ENCODE data around the gene LINC00305. TPM values are rescaled to one million over a fixed set of nuclear protein-coding genes. Genes with fewer than 3 reads are reported as not detected.

Gene LINC00305
- total RNA-seq, 2 experiments from 2014 or later, result not detected

DNA sequence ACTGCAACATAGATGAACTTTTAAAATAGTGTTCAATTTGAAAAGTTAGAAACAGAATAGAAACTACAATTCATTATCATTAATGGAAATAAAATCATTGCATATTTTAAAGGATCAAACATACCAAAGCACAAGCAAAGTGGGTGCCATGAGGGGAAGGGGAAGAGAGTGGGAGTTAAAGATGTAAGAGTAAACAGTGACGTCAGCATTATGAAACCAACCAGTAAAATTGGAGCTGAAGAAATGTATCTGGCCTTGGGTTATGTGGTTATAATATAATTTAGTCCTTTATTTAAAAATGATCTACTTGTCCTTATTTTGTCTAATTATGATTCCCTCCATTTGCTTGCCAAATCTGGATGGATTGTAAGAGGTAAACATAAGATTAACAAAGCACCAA is 6.0 kb downstream of the LINC00305 start:
- Mint-ChIP-seq H3K27ac (no peak overlapping the region), H3K9me3 (no peaks in the 10 kb centered on the region), H3K4me1 (no peaks in the 10 kb centered on the region), H3K36me3 (ENCODE audit: low read depth) (no peaks in the 10 kb centered on the region), H3K4me3 (no peak overlapping the region), H3K27me3 (no peaks in the 10 kb centered on the region)
- ChIA-PET POLR2A (no interaction called here), CTCF (no interaction called here)
- no peak for DNase-seq

DNA sequence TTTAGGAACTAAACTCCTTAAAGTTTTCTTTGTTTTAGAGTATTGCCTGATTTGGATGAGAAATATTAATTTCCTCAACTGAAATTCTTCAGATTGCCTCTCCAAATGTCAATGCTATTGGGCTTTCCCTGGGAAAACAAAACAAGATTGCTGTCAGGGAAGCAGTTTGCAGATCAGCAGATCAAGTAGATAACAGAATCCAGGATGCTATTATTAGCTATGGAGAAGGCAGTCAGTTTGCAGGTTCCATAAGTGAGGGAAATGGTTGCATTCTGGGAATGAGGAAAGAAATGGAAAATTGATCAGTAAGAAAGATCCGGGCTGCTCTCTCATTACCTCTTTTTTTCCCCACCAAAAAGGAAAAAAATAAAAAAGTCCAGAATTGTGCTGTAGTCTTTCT is 11.0 kb downstream of the LINC00305 start:
- Mint-ChIP-seq H3K9me3 (no peaks in the 10 kb centered on the region), H3K27me3 (no peaks in the 10 kb centered on the region), H3K4me3 (no peak overlapping the region), H3K27ac (no peak overlapping the region), H3K36me3 (ENCODE audit: low read depth) (no peaks in the 10 kb centered on the region), H3K4me1 (no peaks in the 10 kb centered on the region)
- DNase-seq, result no peak
- POLR2A ChIA-PET, result no interaction called here
- CTCF ChIA-PET, result no interaction called here

DNA sequence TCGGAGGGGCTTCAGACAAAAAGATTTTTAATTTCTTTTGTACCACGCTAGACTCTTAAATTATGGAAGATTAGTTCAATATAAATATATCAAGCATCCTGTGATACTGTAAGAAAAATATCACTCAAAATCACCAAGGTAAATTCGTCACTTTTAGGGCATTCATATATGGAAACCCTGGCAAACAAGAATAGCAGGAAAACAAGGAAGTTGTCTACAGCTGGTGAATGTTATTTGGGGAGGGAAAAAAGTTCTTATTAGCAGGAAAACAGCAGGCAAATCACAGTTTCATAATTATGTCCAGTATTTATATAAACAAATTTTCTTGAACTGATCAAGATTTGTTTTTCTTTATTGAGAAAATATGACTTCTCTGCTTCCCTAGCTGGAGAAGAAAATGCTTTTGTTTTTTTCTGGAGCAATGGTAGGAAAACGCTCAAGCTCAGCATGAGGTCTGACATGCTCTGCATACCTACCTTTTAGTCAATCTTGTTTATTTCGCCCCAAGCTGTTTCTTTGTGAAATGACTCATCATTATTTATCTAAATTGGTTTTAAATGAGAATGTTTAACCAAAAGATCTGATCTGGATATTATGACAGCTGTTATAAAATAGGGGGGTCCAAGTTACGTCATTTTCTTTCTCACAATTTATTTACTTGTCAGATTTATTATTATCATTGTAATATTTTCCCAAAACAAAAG is 14.7 kb downstream of the LINC00305 start:
- H3K9me3 Mint-ChIP-seq, result no peaks in the 10 kb centered on the region
- no peaks in the 10 kb centered on the region for H3K4me1 Mint-ChIP-seq
- CTCF ChIA-PET, result interaction anchor here (1.4 kb wide), 1 partner anchor 12 kb away, joined by 4 read pairs; no protein-coding TSS in a partner anchor
- H3K27ac Mint-ChIP-seq, result no peak overlapping the region
- no peak for DNase-seq
- no peak overlapping the region for H3K4me3 Mint-ChIP-seq
- H3K36me3 Mint-ChIP-seq (ENCODE audit: low read depth), result no peaks in the 10 kb centered on the region
- POLR2A ChIA-PET, result no interaction called here
- no peaks in the 10 kb centered on the region for H3K27me3 Mint-ChIP-seq

DNA sequence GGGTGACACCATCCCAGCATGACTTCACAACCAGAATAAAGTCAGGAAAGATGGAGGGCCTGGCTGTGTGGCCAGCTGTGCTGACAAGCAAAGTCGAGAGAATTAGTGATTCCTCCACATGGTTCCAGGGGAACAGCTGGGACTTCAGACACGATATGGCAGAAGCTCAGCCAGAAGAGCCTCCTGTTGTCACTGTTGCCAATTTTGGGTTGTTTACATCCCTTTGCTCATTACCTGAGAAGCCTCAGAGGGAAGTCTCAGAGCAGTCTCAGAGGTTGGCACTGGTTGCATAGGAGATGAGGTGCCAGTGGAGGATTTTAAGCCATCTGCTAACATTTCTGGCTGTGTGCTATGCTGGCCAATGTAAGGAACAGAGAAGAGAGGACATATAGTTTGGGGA is 16.0 kb downstream of the LINC00305 start:
- POLR2A ChIA-PET, result no interaction called here
- DNase-seq, result no peak
- Mint-ChIP-seq H3K4me1 (no peaks in the 10 kb centered on the region), H3K27me3 (no peaks in the 10 kb centered on the region), H3K9me3 (no peaks in the 10 kb centered on the region), H3K36me3 (ENCODE audit: low read depth) (no peaks in the 10 kb centered on the region), H3K4me3 (no peak overlapping the region), H3K27ac (no peak overlapping the region)
- CTCF ChIA-PET, result no interaction called here

DNA sequence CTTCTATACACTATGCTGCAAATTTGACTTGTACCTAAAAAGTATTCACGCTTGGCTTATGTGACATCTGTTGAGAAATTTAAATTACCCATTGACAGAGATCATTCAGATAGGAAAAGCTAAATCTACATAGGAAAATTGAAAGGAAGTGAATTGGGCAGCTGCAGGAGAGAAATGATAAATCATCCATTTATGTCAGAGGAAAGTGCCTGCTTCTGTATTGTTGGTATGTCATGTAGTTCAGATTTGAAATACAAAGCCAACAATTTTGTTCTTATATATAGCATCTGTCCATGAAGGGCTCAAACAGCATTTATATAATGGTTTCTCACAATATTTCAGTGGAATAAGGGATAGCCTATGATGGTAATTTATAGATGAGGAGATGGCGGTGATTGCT is 17.6 kb downstream of the LINC00305 start:
- Mint-ChIP-seq H3K27ac (no peak overlapping the region), H3K27me3 (no peaks in the 10 kb centered on the region), H3K9me3 (no peaks in the 10 kb centered on the region), H3K36me3 (ENCODE audit: low read depth) (no peaks in the 10 kb centered on the region), H3K4me1 (no peaks in the 10 kb centered on the region), H3K4me3 (no peak overlapping the region)
- ChIA-PET POLR2A (no interaction called here), CTCF (no interaction called here)
- DNase-seq, result no peak

DNA sequence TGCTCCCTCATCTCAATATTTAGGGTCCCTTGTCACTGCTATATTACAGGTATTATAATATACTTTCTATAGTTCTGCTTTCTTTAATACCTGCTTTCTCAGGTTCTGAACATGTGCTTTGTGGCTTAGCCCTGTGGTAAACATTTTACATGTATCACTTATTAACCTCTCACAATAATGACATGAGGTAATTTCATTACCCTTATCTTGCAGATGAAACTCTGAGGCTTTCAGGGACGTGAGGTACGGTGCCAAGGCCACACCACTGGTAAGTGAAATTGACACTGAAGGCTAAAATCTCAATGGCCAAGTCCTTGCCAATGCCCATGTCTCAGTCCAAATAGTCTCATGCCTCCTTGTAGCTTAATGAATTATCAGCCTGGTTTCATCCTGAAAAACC is 21.7 kb downstream of the LINC00305 start:
- H3K4me3 Mint-ChIP-seq, result no peak overlapping the region
- no peaks in the 10 kb centered on the region for H3K9me3 Mint-ChIP-seq
- no peak overlapping the region for H3K27ac Mint-ChIP-seq
- POLR2A ChIA-PET, result no interaction called here
- no peak for DNase-seq
- no peaks in the 10 kb centered on the region for H3K27me3 Mint-ChIP-seq
- H3K4me1 Mint-ChIP-seq, result no peaks in the 10 kb centered on the region
- H3K36me3 Mint-ChIP-seq (ENCODE audit: low read depth), result no peaks in the 10 kb centered on the region
- CTCF ChIA-PET, result no interaction called here

DNA sequence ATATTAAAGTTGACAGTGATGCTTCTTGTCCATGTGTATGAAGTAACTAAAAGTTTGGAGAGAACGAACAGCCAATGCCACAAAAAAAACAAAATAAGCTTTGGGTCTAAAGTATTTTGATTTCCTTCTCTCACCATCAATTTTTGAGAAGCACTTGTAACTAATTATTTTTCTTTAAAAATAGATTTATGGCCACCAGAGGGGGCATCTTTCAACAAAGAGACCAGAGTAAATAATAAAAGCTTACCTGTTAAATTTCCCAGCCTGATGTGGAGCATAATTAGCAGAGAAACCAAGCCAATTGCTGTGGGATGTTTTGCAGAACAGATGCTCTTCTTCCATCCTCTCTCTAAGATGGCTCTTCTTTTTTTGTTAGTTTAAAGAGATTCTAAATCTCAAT is 29.0 kb downstream of the LINC00305 start:
- ChIA-PET CTCF (no interaction called here), POLR2A (no interaction called here)
- H3K36me3 Mint-ChIP-seq (ENCODE audit: low read depth), result no peaks in the 10 kb centered on the region
- H3K9me3 Mint-ChIP-seq, result no peaks in the 10 kb centered on the region
- no peak overlapping the region for H3K4me3 Mint-ChIP-seq
- H3K27me3 Mint-ChIP-seq, result no peaks in the 10 kb centered on the region
- no peak for DNase-seq
- H3K4me1 Mint-ChIP-seq, result no peaks in the 10 kb centered on the region
- H3K27ac Mint-ChIP-seq, result no peak overlapping the region

DNA sequence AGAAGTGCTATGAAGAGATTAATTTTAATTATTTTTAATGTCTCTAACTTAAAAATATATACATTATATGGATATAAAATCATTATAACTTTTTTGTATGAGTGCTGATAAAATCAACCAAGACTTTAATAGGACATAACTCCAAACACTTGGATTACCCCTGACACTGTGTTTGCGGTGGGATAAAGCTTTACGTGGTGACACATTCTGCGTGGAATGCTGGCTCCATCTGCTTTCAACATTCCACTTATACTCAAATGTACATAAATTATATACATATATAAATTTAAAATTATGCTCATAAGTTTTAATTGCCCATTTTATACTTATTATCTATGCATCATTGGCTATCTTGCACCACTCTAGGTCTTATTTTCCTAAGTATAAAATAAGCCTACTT is 30.5 kb downstream of the LINC00305 start:
- ChIA-PET POLR2A (no interaction called here), CTCF (no interaction called here)
- H3K27me3 Mint-ChIP-seq, result no peaks in the 10 kb centered on the region
- no peak overlapping the region for H3K4me3 Mint-ChIP-seq
- no peak for DNase-seq
- no peaks in the 10 kb centered on the region for H3K9me3 Mint-ChIP-seq
- no peak overlapping the region for H3K27ac Mint-ChIP-seq
- no peaks in the 10 kb centered on the region for H3K4me1 Mint-ChIP-seq
- H3K36me3 Mint-ChIP-seq (ENCODE audit: low read depth), result no peaks in the 10 kb centered on the region

DNA sequence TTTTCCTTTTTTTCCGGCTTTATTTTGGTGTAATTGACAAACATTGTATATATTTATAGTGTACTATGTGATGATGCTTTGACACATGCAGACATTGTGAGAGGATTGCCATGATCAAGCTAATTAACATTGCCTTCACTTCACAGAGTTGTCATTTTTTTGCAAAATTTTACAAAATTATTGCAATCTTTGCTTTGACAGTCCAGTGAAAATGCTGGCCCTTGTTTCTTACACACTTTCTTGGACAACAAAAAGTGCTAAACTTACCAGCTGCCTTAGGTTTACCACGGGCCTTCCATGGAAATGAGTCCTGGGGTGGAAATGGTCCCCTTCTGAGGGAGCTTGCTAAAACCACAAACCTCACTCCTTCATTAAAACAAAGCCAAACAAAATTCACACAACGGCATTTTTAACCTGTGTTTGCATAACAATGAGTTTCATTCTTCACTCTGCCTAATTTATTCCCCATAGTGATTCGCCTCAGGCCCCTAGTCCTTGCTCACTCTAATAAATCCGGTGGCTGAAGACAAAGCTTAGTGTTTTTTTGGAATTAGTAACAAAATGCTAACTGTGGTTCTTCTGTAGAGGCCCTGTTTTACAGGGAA is 32.2 kb downstream of the LINC00305 start:
- ChIA-PET CTCF (no interaction called here), POLR2A (no interaction called here)
- no peak overlapping the region for H3K4me3 Mint-ChIP-seq
- no peak for DNase-seq
- no peaks in the 10 kb centered on the region for H3K4me1 Mint-ChIP-seq
- no peak overlapping the region for H3K27ac Mint-ChIP-seq
- no peaks in the 10 kb centered on the region for H3K27me3 Mint-ChIP-seq
- H3K9me3 Mint-ChIP-seq, result no peaks in the 10 kb centered on the region
- H3K36me3 Mint-ChIP-seq (ENCODE audit: low read depth), result no peaks in the 10 kb centered on the region

DNA sequence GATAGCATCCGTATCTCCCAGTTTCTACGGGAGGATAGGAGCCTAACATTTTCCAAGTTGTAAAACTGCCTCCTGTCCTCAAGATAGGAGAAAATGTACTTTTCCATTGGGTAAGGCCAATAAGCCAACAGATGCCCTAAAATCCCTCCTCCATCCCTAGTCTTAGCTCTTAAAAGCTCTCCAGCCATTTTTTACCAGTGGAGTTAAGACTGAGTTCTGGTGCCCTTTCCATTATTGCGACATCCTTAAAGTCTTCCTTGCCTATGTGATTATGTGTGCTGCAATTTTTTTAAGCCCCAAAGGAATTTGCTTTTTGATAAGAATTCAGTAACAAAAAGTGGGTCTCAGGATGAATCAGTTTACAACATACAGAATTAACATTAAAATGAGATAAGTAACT is 33.0 kb downstream of the LINC00305 start:
- H3K27ac Mint-ChIP-seq, result no peak overlapping the region
- H3K9me3 Mint-ChIP-seq, result no peaks in the 10 kb centered on the region
- no peaks in the 10 kb centered on the region for H3K27me3 Mint-ChIP-seq
- no peak overlapping the region for H3K4me3 Mint-ChIP-seq
- H3K4me1 Mint-ChIP-seq, result no peaks in the 10 kb centered on the region
- no peaks in the 10 kb centered on the region for H3K36me3 Mint-ChIP-seq (ENCODE audit: low read depth)
- ChIA-PET POLR2A (no interaction called here), CTCF (no interaction called here)
- DNase-seq, result no peak

DNA sequence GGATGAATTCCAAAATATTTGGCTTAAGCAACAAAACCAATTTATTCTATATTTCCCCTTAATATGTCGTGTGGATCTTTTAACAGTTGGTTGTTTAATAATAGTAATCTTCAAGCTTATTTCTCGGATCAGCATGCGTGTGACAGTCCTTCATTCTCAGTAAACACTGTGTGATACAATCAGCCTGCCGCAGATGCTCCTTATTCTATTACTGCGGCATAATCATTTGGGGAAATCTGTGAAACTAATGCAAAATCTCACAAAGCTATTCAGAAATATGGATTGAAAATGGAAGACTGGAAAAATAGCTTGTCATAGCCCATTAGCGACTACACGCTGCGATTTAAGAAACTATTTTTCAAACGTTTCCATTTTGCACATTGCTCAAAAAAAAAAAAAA is 36.9 kb downstream of the LINC00305 start:
- Mint-ChIP-seq H3K9me3 (no peaks in the 10 kb centered on the region), H3K4me3 (no peak overlapping the region)
- POLR2A ChIA-PET, result no interaction called here

DNA sequence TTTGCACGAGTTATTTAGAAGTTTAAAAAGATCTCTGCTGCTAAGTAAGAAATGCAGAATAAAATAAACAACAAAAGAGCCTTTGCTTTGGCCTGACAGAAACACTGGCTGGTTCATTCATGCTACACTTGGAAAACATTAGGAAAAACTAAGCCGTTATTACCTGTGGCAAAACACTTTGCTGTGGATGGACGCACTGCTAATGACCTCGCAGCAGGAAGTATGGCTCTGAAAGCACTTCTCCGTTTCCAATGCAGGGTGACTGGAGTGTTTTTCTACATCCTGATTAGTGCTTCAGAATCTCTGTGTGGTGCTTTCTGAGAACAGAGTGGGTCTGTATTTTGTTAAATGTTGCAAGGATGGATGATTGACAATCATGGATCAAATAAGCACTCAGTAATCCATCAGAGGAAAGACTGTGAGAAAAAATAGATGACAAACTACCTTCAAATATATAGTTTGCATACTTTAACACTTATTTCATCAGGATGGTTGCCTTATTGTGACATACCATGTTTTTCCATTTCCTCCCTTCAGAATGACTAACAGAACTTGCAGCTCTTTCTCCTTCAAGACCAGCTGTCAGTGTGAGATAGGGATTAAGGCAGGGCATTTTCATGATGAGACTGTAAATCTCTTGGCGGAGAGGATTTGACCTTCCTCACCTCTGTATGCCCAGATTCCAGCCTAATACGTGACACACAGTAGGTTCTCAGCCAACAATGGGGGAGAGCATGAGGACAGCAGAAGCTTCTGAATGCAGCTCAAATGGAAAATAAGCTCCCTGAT is 38.0 kb downstream of the LINC00305 start:
- Mint-ChIP-seq H3K27ac (no peak overlapping the region), H3K9me3 (no peaks in the 10 kb centered on the region), H3K36me3 (ENCODE audit: low read depth) (no peaks in the 10 kb centered on the region), H3K4me1 (no peaks in the 10 kb centered on the region), H3K27me3 (no peaks in the 10 kb centered on the region), H3K4me3 (no peak overlapping the region)
- ChIA-PET CTCF (no interaction called here), POLR2A (no interaction called here)
- DNase-seq, result no peak

More for the DNA sequence above, 36.9 kb downstream of the LINC00305 start:
- no peak for DNase-seq
- Mint-ChIP-seq H3K27me3 (no peaks in the 10 kb centered on the region), H3K27ac (no peak overlapping the region), H3K4me1 (no peaks in the 10 kb centered on the region), H3K36me3 (ENCODE audit: low read depth) (no peaks in the 10 kb centered on the region)
- CTCF ChIA-PET, result no interaction called here

DNA sequence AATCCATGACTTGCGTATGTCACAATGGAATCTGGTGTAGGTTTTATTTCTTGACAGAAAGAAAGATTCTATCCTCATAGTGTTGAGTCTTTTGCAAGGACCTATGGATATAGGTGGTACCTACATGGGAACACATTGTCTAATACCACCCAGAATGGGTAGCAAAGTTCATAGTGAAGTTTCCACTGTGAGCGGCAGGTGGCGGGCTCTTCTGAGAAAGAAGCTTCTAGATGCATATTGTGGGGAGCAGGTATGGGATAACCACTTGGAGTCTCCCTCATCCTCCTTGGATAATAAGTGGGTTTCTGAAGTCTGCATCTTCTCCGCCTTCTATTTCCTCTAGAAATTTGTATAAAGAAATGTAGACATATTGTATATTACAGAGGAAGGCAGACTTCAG is 44.9 kb downstream of the LINC00305 start:
- H3K27ac Mint-ChIP-seq, result no peak overlapping the region

More for the DNA sequence above, 44.9 kb downstream of the LINC00305 start:
- CTCF ChIA-PET, result no interaction called here
- no peaks in the 10 kb centered on the region for H3K36me3 Mint-ChIP-seq (ENCODE audit: low read depth)
- no peak for DNase-seq
- H3K4me1 Mint-ChIP-seq, result no peaks in the 10 kb centered on the region
- H3K9me3 Mint-ChIP-seq, result no peaks in the 10 kb centered on the region
- POLR2A ChIA-PET, result no interaction called here
- no peak overlapping the region for H3K4me3 Mint-ChIP-seq
- H3K27me3 Mint-ChIP-seq, result no peaks in the 10 kb centered on the region

All from activated CD4-positive, alpha-beta memory T cell treated with anti-CD3 and anti-CD28 coated beads, Interleukin-2, amount 10 ng/mL, durations not matched to agents 7 days and 5 days (primary cell).